Neural progenitor cell (in vitro differentiated cells): Measurements from ENCODE around the gene NEU4. TPM values are rescaled to one million over a fixed set of nuclear protein-coding genes. Genes with fewer than 3 reads are reported as not detected.

ENCODE experiments used
- DNase-seq: peaks from one replicate; pipeline ENCODE4 v3.0.0-alpha.2; 2016; ENCODE audit warnings: low spot score
- H2AFZ ChIP-seq: fragments of 200-600 bp; sonication (generic); replicated peaks from 2 replicates; pipeline ENCODE4 v1.6.1; 2016; ENCODE audit warnings: antibody characterized with exemption
- H3F3A ChIP-seq: fragments of 200-600 bp; sonication (generic); 2 replicates; pipeline ENCODE4 v1.6.1; 2016; ENCODE audit warnings: antibody characterized with exemption, low read depth
- H3K27ac ChIP-seq: fragments of 200-600 bp; sonication (generic); 2 replicates; pipeline ENCODE4 v1.5.1; 2016; ENCODE audit warnings: mild to moderate bottlenecking
- H3K27me3 ChIP-seq: fragments of 200-600 bp; sonication (generic); 2 replicates; pipeline ENCODE4 v1.6.1; 2016; ENCODE audit warnings: mild to moderate bottlenecking, moderate library complexity
- H3K36me3 ChIP-seq: fragments of 200-600 bp; sonication (generic); 2 replicates; pipeline ENCODE4 v1.5.1; 2016
- H3K4me1 ChIP-seq: fragments of 200-600 bp; sonication (generic); 2 replicates; pipeline ENCODE4 v1.6.1; 2016; ENCODE audit warnings: mixed run types
- H3K4me2 ChIP-seq: fragments of 200-600 bp; sonication (generic); 2 replicates; pipeline ENCODE4 v1.6.1; 2016
- H3K4me3 ChIP-seq: fragments of 200-600 bp; sonication (generic); 2 replicates; pipeline ENCODE4 v1.5.1; 2016
- H3K79me2 ChIP-seq: fragments of 200-600 bp; sonication (generic); 2 replicates; pipeline ENCODE4 v1.6.1; 2016; ENCODE audit warnings: low read depth
- H3K9ac ChIP-seq: fragments of 200-600 bp; sonication (generic); 2 replicates; pipeline ENCODE4 v1.6.1; 2016
- H3K9me3 ChIP-seq: fragments of 200-600 bp; sonication (generic); 2 replicates; pipeline ENCODE4 v1.5.1; 2016; ENCODE audit warnings: low read depth
- H4K20me1 ChIP-seq: fragments of 200-600 bp; sonication (generic); 2 replicates; pipeline ENCODE4 v1.6.1; 2016; ENCODE audit warnings: low read depth
- H3K27ac Mint-ChIP-seq: 3 replicates; pipeline ENCODE4 v1.8.0; 2021; ENCODE audit warnings: mixed read lengths
- H3K27me3 Mint-ChIP-seq: 2 replicates; pipeline ENCODE4 v1.8.0; 2022; ENCODE audit warnings: low read depth, mild to moderate bottlenecking, inconsistent platforms, moderate library complexity, mixed read lengths; ENCODE audit not compliant: insufficient read depth
- H3K36me3 Mint-ChIP-seq: 3 replicates; pipeline ENCODE4 v1.8.0; 2021; ENCODE audit warnings: mixed read lengths
- H3K4me1 Mint-ChIP-seq: 3 replicates; pipeline ENCODE4 v1.8.0; 2021; ENCODE audit warnings: mixed read lengths
- H3K4me3 Mint-ChIP-seq: 3 replicates; pipeline ENCODE4 v1.8.0; 2021; ENCODE audit warnings: mild to moderate bottlenecking, moderate library complexity, mixed read lengths
- H3K9me3 Mint-ChIP-seq: 3 replicates; pipeline ENCODE4 v1.8.0; 2020; ENCODE audit warnings: mixed read lengths
- EZH2 ChIP-seq: fragments of 200-600 bp; sonication (generic); IDR thresholded peaks from 2 replicates; pipeline ENCODE4 v1.6.1; 2017; ENCODE audit warnings: antibody characterized with exemption, mild to moderate bottlenecking, moderate library complexity
- EZH2phosphoT487 ChIP-seq: fragments of 200-600 bp; sonication (generic); IDR thresholded peaks from 2 replicates; pipeline ENCODE4 v1.6.1; 2017; ENCODE audit warnings: antibody characterized with exemption
- total RNA-seq: library from RNA; depleted of rRNA; stranded (reverse); fragments of >200 nt; gene quantifications from 2 replicates; pipeline ENCODE4 v1.2.3, GENCODE V29; 2015; ENCODE audit warnings: low replicate concordance
- TF ChIP-seq, protein P1 (sequence below): fragments of 200-600 bp; sonication (generic); IDR thresholded peaks from 2 replicates; pipeline ENCODE4 v1.5.1; 2017; ENCODE audit warnings: antibody characterized with exemption, mild to moderate bottlenecking

The NEU4 gene
- total RNA-seq, 1 donor from 2014 or later, result not detected

GRCh38 chr2:241762933-241763369 lies 46.0 kb upstream of the NEU4 start:
- Mint-ChIP-seq H3K4me1 (peaks cover 21% of the 10 kb centered on the region), H3K27ac (peak overlapping the region; percentile 1), H3K27me3 (peaks cover 3% of the 10 kb centered on the region), H3K36me3 (peaks cover 13% of the 10 kb centered on the region), H3K9me3 (peaks cover 6% of the 10 kb centered on the region), H3K4me3 (no peak overlapping the region)
- Histone ChIP-seq H3K4me2 (no peak overlapping the region), H4K20me1 (peaks cover 10% of the 10 kb centered on the region), H3K9me3 (no peaks in the 10 kb centered on the region), H3K27ac (no peak overlapping the region), H3K4me1 (peaks cover 8% of the 10 kb centered on the region), H3K79me2 (no peaks in the 10 kb centered on the region), H3F3A (peaks cover 24% of the 10 kb centered on the region), H3K4me3 (no peak overlapping the region), H3K27me3 (no peaks in the 10 kb centered on the region), H3K9ac (no peak overlapping the region), H3K36me3 (peaks cover 3% of the 10 kb centered on the region), H2AFZ (no peak overlapping the region)
- TF ChIP-seq EZH2phosphoT487, result no peak
- TF ChIP-seq, protein P1, sequence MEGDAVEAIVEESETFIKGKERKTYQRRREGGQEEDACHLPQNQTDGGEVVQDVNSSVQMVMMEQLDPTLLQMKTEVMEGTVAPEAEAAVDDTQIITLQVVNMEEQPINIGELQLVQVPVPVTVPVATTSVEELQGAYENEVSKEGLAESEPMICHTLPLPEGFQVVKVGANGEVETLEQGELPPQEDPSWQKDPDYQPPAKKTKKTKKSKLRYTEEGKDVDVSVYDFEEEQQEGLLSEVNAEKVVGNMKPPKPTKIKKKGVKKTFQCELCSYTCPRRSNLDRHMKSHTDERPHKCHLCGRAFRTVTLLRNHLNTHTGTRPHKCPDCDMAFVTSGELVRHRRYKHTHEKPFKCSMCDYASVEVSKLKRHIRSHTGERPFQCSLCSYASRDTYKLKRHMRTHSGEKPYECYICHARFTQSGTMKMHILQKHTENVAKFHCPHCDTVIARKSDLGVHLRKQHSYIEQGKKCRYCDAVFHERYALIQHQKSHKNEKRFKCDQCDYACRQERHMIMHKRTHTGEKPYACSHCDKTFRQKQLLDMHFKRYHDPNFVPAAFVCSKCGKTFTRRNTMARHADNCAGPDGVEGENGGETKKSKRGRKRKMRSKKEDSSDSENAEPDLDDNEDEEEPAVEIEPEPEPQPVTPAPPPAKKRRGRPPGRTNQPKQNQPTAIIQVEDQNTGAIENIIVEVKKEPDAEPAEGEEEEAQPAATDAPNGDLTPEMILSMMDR, result no peak
- no peak for TF ChIP-seq EZH2
- no peak for DNase-seq

DNA sequence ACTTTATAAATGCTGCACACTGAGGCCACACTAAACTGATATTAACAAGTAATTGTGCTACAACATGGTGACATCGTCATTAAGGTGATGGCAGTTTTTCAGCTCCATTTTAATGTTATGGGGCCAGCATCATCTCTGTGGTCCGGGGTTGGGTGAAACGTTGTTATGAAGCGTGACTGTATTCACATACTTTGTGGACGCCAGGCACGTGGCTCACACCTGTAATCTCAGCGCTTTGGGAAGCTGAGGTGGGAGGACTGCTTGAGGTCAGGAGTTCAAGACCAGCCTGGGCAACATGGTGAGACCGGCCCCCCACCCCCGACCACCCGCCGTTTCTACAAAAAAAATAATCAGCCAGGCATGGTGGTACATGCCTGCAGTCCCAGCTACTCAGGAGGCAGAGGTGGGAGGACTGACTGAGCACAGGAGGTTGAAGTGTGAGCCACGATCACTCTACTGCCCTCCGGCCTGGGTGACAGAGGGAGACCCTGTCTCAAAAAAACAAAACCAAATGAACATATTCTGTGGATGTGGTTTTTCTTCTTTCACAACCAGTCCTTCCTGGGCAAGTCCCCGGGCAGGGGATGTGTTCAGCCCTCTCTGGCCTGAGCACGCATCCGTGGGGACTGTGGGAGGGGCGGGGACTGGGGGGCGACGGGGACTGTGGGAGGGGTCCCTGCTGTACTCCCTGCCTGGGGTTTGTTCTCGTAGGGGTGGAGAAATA lies 45.3 kb upstream of the NEU4 start:
- Mint-ChIP-seq H3K27ac (peak overlapping the region; percentile 42), H3K4me1 (peaks cover 24% of the 10 kb centered on the region), H3K36me3 (peaks cover 12% of the 10 kb centered on the region), H3K4me3 (no peak overlapping the region), H3K9me3 (peaks cover 6% of the 10 kb centered on the region), H3K27me3 (peaks cover 6% of the 10 kb centered on the region)
- H3K9ac ChIP-seq, result no peak overlapping the region
- no peak overlapping the region for H3K4me2 ChIP-seq
- H3K27me3 ChIP-seq, result no peaks in the 10 kb centered on the region
- peaks cover 24% of the 10 kb centered on the region for H3F3A ChIP-seq
- TF ChIP-seq EZH2 (no peak), EZH2phosphoT487 (no peak)
- TF ChIP-seq, protein P1, result no peak
- H3K4me1 ChIP-seq, result peaks cover 8% of the 10 kb centered on the region
- H3K9me3 ChIP-seq, result no peaks in the 10 kb centered on the region
- H4K20me1 ChIP-seq, result peaks cover 10% of the 10 kb centered on the region
- H3K4me3 ChIP-seq, result no peak overlapping the region
- no peak overlapping the region for H2AFZ ChIP-seq
- H3K36me3 ChIP-seq, result peaks cover 3% of the 10 kb centered on the region
- no peak overlapping the region for H3K27ac ChIP-seq
- no peak for DNase-seq
- no peaks in the 10 kb centered on the region for H3K79me2 ChIP-seq

DNA sequence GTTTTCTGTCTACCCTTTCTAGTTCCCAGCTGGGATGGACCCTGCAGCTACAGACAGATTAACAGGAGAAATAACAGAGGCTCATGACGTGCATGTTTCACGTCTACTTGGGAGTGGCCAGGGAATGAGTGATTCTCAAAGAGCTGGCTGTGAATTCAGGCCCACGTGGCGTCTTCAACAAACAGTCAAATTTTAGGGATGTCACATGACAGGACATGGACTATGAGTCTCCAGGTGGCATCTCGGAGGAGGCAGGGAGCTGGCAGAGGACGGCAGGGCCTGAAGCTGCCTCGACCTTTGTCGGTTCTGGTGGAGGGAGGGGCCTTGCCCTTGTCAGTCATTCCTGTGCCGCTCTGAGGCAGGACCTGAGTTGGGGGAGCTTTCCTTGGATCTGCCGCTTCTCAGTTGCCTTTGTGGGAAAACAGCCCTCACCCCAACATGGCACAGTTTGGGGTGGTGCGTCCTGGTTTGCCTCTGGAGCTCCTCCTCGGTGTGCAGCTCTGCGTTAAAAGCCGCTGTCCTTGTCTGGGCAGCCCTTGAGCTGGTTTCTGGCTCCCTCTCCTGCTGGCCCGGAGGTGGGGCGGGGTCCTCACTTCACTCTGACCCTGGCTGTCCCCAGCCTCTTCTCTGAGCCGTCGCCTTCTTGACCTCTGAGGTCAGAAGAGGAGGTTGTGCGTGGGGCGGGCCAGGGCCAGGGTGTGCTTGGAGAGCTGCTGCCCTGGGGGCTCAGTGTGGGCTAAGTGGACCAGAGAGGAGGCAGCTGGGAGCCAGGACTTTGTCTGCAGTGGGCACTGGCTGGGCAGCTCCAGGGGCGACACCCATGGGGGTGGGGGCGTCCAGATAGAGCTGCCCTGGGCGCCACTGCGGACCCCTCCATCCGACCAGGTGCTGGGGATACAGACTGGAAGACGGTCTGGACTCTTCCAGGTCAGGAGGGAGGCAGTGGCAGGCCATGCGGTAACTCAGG lies 44.4 kb upstream of the NEU4 start:
- Histone ChIP-seq H3K9me3 (no peaks in the 10 kb centered on the region), H3K4me1 (peaks cover 8% of the 10 kb centered on the region), H3K79me2 (no peaks in the 10 kb centered on the region), H3K27me3 (no peaks in the 10 kb centered on the region), H3K4me3 (no peak overlapping the region), H4K20me1 (peaks cover 10% of the 10 kb centered on the region), H3F3A (peaks cover 17% of the 10 kb centered on the region), H3K36me3 (peaks cover 3% of the 10 kb centered on the region), H3K27ac (no peak overlapping the region), H2AFZ (no peak overlapping the region), H3K9ac (no peak overlapping the region), H3K4me2 (peak overlapping the region; percentile 6)
- Mint-ChIP-seq H3K9me3 (peaks cover 6% of the 10 kb centered on the region), H3K36me3 (peaks cover 7% of the 10 kb centered on the region), H3K27ac (peak overlapping the region; percentile 86), H3K27me3 (peaks cover 6% of the 10 kb centered on the region), H3K4me3 (peak overlapping the region; percentile 21), H3K4me1 (peaks cover 24% of the 10 kb centered on the region)
- DNase-seq, result peak; percentile 42
- no peak for TF ChIP-seq EZH2phosphoT487
- TF ChIP-seq, protein P1, result peak; percentile 15
